HepG2 (cell line): ENCODE data around the gene SHC1. TPM values are rescaled to one million over a fixed set of nuclear protein-coding genes. Genes with fewer than 3 reads are reported as not detected.

Source experiments
- ATAC-seq: fragments of 200-7000 bp; cut with Tn5 transposase; 3 replicates; pipeline ENCODE4 v1.9.1; 2020; ENCODE audit warnings: mild to moderate bottlenecking, moderate library complexity
- BruUV-seq: library from RNA; stranded (reverse); fragments of 400-500 nt; replicated peaks from 2 replicates; lab custom pipeline; 2021; lab: Mats Ljungman, UMichigan
- CTCF ChIA-PET: fragments of 300-600 bp; formaldehyde crosslinking; extraction: SDS; loops from one replicate; lab custom pipeline; 2021; ENCODE audit warnings: low total read pairs, inconsistent platforms, low intra/inter-chr PET ratio; lab: Yijun Ruan, JAX
- POLR2A ChIA-PET: fragments of 350-600 bp; sonication (Branson Sonifier 250); formaldehyde crosslinking; loops from one replicate; lab custom pipeline; 2020; ENCODE audit warnings: antibody characterized with exemption, inconsistent platforms; lab: Yijun Ruan, JAX
- DNase-seq: peaks from one replicate; pipeline ENCODE4 v3.0.0-alpha.2; 2015; ENCODE audit warnings: low spot score
- FAIRE-seq: peaks from 3 replicates; lab custom pipeline; 2011; peaks lifted over from hg19 to GRCh38; lab: Jason Lieb, UNC
- H2AFZ ChIP-seq: one replicate; pipeline ENCODE4 v1.6.1; 2011; ENCODE audit warnings: low read length, inconsistent platforms
- H3K27ac ChIP-seq: fragments of 300-600 bp; 3 replicates; pipeline ENCODE4 v1.8.0; 2011; ENCODE audit warnings: mixed run types, mild to moderate bottlenecking, mixed read lengths, low read length, inconsistent platforms; ENCODE audit not compliant: insufficient read depth; ENCODE audit errors: extremely low read length
- H3K27me3 ChIP-seq, 2 experiments: fragments of 200-600 bp in 1 of 2; 2 replicates in 1 of 2; 3 replicates in 1 of 2; pipeline versions ENCODE4 v1.6.0 to v1.8.0; 2011; ENCODE audit warnings: low read length in 2 of 2, mild to moderate bottlenecking in 2 of 2, moderate library complexity in 2 of 2, inconsistent platforms in 1 of 2; ENCODE audit not compliant: insufficient read depth in 2 of 2, control insufficient read depth in 1 of 2
- H3K36me3 ChIP-seq, 2 experiments: fragments of 200-600 bp in 1 of 2; replicated peaks in 1 of 2; 2 replicates in 1 of 2; 3 replicates in 1 of 2; pipeline versions ENCODE4 v1.5.1 to v1.8.0; 2011; ENCODE audit warnings: low read length in 2 of 2, inconsistent platforms in 1 of 2; ENCODE audit not compliant: insufficient read depth in 2 of 2, control insufficient read depth in 1 of 2
- H3K4me1 ChIP-seq: 2 replicates; pipeline ENCODE4 v1.5.1; 2012; ENCODE audit warnings: low read length, inconsistent platforms; ENCODE audit not compliant: insufficient read depth
- H3K4me2 ChIP-seq: 2 replicates; pipeline ENCODE4 v1.6.0; 2011; ENCODE audit warnings: low read depth, low read length, inconsistent platforms
- H3K4me3 ChIP-seq, 3 experiments: fragments of 200-600 bp in 1 of 3; sonication (generic), shearing (Covaris generic) in 1 of 3; replicated peaks in 1 of 3; 2 replicates each; pipeline ENCODE4 v1.5.1; 2011 to 2016; ENCODE audit warnings: low read length in 3 of 3, inconsistent platforms in 2 of 3, low read depth in 2 of 3, mild to moderate bottlenecking in 2 of 3, control low read depth in 1 of 3, mixed read lengths in 1 of 3; ENCODE audit not compliant: insufficient read depth in 1 of 3
- H3K79me2 ChIP-seq: one replicate; pipeline ENCODE4 v1.6.1; 2011; ENCODE audit warnings: low read length, inconsistent platforms; ENCODE audit not compliant: insufficient read depth
- H3K9ac ChIP-seq: 2 replicates; pipeline ENCODE4 v1.6.0; 2011; ENCODE audit warnings: mild to moderate bottlenecking, low read depth, low read length, inconsistent platforms; ENCODE audit not compliant: insufficient read depth
- H3K9me3 ChIP-seq: 2 replicates; pipeline ENCODE4 v1.5.1; 2012; ENCODE audit warnings: mild to moderate bottlenecking, low read length
- H4K20me1 ChIP-seq: 2 replicates; pipeline ENCODE4 v1.6.0; 2011; ENCODE audit warnings: inconsistent platforms, mild to moderate bottlenecking, low read length, moderate library complexity; ENCODE audit not compliant: insufficient read depth
- ARID5B ChIP-seq: IDR thresholded peaks from 2 replicates; pipeline ENCODE4 v1.4.0; 2020; ENCODE audit warnings: mild to moderate bottlenecking, missing genetic modification reagents
- CERS6 ChIP-seq: sonication (generic); formaldehyde crosslinking; IDR thresholded peaks from 2 replicates; pipeline ENCODE4 v1.5.0; 2020; ENCODE audit warnings: missing genetic modification reagents
- ELF3 ChIP-seq: IDR thresholded peaks from 2 replicates; pipeline ENCODE4 v1.6.1; 2016; ENCODE audit warnings: missing genetic modification reagents, missing compliant biosample characterization
- KAT2B ChIP-seq: fragments of 150-350 bp; IDR thresholded peaks from 2 replicates; pipeline ENCODE4 v1.6.1; 2014; ENCODE audit warnings: low read depth, low read length, borderline replicate concordance
- RARA ChIP-seq: IDR thresholded peaks from 2 replicates; pipeline ENCODE4 v1.6.1; 2016; ENCODE audit warnings: missing genetic modification reagents, missing compliant biosample characterization
- RELA ChIP-seq: sonication (generic); formaldehyde crosslinking; IDR thresholded peaks from 2 replicates; pipeline ENCODE4 v1.4.0; 2020; ENCODE audit warnings: missing genetic modification reagents
- RFX3 ChIP-seq: IDR thresholded peaks from 2 replicates; pipeline ENCODE4 v1.6.1; 2016; ENCODE audit warnings: missing biosample characterization, missing genetic modification reagents
- SRY ChIP-seq: sonication (generic); formaldehyde crosslinking; IDR thresholded peaks from 2 replicates; pipeline ENCODE4 v1.8.0; 2022; ENCODE audit warnings: mild to moderate bottlenecking, missing genetic modification reagents
- ZSCAN30 ChIP-seq: sonication (generic); formaldehyde crosslinking; IDR thresholded peaks from 2 replicates; pipeline ENCODE4 v1.5.0; 2020; ENCODE audit warnings: mild to moderate bottlenecking, missing genetic modification reagents
- WGBS: methylation state at CpG from one replicate; pipeline ENCODE4 v1.1.6; 2017; ENCODE audit warnings: low lambda C conversion rate; 5-methylcytosine and 5-hydroxymethylcytosine counted together
- in situ Hi-C: cut with HindIII; loops from 2 replicates; pipeline ENCODE4 v1.10.0; 2017; ENCODE audit warnings: low pct_unique_long_range_greater_than_20kb; ENCODE audit not compliant: extremely low pct_ligation_motif_present
- intact Hi-C: fragments of 100-400 bp; cut with micrococcal nuclease; formaldehyde crosslinking; loops from one replicate; pipeline ENCODE4 v1.10.0; 2022; ENCODE audit not compliant: unreplicated experiment
- polyA plus RNA-seq, 8 experiments: library from polyadenylated mRNA; depleted of rRNA in 3 of 8; stranded (reverse) in 7 of 8; unstranded in 1 of 8; fragments of >200 nt; fragmentation: Illumina TruSeq in 4 of 8; extraction: Trizol in 4 of 8; gene quantifications; 2 replicates each; pipeline versions ENCODE4 v1.2.1 to v1.2.3, GENCODE V29; 2011 to 2016; ENCODE audit warnings: low read depth in 4 of 8, missing spikeins in 1 of 8, mixed read lengths in 1 of 8; ENCODE audit not compliant: insufficient read depth in 1 of 8
- total RNA-seq, 5 experiments: library from RNA; depleted of rRNA; stranded (reverse); fragments of >200 nt; fragmentation: Illumina TruSeq; extraction: Trizol; gene quantifications; 2 replicates each; pipeline ENCODE4 v1.2.3, GENCODE V29; 2016; ENCODE audit warnings: low read depth in 1 of 5
- TF ChIP-seq, protein P1 (sequence below): sonication (generic); formaldehyde crosslinking; IDR thresholded peaks from 2 replicates; pipeline ENCODE4; 2020; ENCODE audit warnings: missing genetic modification reagents, mild to moderate bottlenecking, borderline replicate concordance
- TF ChIP-seq, protein P2 (sequence below): sonication (generic); formaldehyde crosslinking; IDR thresholded peaks from 2 replicates; pipeline ENCODE4 v1.9.0; 2022; ENCODE audit warnings: missing genetic modification reagents, mild to moderate bottlenecking, borderline replicate concordance

The SHC1 gene
- total and polyA plus RNA-seq, 2 of the 13 experiments (the other 11 are each of a cell fraction or from before 2014, with no cell fraction given) = 52.0 to 137 TPM

GRCh38 chr1:155019377-155020245, 49.1 kb upstream of the SHC1 start:
- POLR2A ChIA-PET = interaction anchor here (1.1 to 1.2 kb wide), 2 partner anchors 19 to 25 kb away, joined by 4 to 5 read pairs; no protein-coding TSS in a partner anchor
- 92% methylated on average over 11 of the region's 11 CpGs for WGBS
- Histone ChIP-seq H4K20me1 (no peaks in the 10 kb centered on the region), H3K27me3 (no peaks in the 10 kb centered on the region), H2AFZ (no peak overlapping the region), H3K4me3 (no peak overlapping the region), H3K36me3 (peaks cover 6 to 9% of the 10 kb centered on the region in 2 experiments; a peak in 2 of 5 replicates), H3K4me1 (peaks cover 52% of the 10 kb centered on the region), H3K4me2 (no peak overlapping the region), H3K9me3 (no peaks in the 10 kb centered on the region), H3K9ac (no peak overlapping the region), H3K27ac (no peak overlapping the region), H3K79me2 (no peaks in the 10 kb centered on the region)
- CTCF ChIA-PET = interaction anchor here (0.8 kb wide), 1 partner anchor 24 kb away, joined by 3 read pairs; no protein-coding TSS in a partner anchor
- intact Hi-C loops = no loop called here
- DNase-seq (no peak), ATAC-seq (no peak), FAIRE-seq (no peak)
- no TSS peak for BruUV-seq
- in situ Hi-C loops = no loop called here
- no peak for TF ChIP-seq RARA (CRISPR knock-in tag)
- TF ChIP-seq CERS6 (CRISPR knock-in tag) = no peak
- TF ChIP-seq, protein P1, sequence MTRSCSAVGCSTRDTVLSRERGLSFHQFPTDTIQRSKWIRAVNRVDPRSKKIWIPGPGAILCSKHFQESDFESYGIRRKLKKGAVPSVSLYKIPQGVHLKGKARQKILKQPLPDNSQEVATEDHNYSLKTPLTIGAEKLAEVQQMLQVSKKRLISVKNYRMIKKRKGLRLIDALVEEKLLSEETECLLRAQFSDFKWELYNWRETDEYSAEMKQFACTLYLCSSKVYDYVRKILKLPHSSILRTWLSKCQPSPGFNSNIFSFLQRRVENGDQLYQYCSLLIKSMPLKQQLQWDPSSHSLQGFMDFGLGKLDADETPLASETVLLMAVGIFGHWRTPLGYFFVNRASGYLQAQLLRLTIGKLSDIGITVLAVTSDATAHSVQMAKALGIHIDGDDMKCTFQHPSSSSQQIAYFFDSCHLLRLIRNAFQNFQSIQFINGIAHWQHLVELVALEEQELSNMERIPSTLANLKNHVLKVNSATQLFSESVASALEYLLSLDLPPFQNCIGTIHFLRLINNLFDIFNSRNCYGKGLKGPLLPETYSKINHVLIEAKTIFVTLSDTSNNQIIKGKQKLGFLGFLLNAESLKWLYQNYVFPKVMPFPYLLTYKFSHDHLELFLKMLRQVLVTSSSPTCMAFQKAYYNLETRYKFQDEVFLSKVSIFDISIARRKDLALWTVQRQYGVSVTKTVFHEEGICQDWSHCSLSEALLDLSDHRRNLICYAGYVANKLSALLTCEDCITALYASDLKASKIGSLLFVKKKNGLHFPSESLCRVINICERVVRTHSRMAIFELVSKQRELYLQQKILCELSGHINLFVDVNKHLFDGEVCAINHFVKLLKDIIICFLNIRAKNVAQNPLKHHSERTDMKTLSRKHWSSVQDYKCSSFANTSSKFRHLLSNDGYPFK (CRISPR knock-in tag) = no peak
- no peak for TF ChIP-seq ZSCAN30 (CRISPR knock-in tag)
- TF ChIP-seq SRY (CRISPR knock-in tag) = no peak
- TF ChIP-seq ARID5B = no peak
- TF ChIP-seq, protein P2, sequence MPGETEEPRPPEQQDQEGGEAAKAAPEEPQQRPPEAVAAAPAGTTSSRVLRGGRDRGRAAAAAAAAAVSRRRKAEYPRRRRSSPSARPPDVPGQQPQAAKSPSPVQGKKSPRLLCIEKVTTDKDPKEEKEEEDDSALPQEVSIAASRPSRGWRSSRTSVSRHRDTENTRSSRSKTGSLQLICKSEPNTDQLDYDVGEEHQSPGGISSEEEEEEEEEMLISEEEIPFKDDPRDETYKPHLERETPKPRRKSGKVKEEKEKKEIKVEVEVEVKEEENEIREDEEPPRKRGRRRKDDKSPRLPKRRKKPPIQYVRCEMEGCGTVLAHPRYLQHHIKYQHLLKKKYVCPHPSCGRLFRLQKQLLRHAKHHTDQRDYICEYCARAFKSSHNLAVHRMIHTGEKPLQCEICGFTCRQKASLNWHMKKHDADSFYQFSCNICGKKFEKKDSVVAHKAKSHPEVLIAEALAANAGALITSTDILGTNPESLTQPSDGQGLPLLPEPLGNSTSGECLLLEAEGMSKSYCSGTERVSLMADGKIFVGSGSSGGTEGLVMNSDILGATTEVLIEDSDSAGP = no peak
- TF ChIP-seq RFX3 = no peak
- TF ChIP-seq KAT2B = no peak
- TF ChIP-seq RELA (CRISPR knock-in tag) = no peak
- TF ChIP-seq ELF3 = no peak
